HepG2 (cell line): ENCODE results near the gene MOBP. TPM values are rescaled to one million over a fixed set of nuclear protein-coding genes. Genes with fewer than 3 reads are reported as not detected.

ENCODE experiments used
- ATAC-seq: fragments of 200-7000 bp; cut with Tn5 transposase; 3 replicates; pipeline ENCODE4 v1.9.1; 2020; ENCODE audit warnings: mild to moderate bottlenecking, moderate library complexity
- BruUV-seq: library from RNA; stranded (reverse); fragments of 400-500 nt; replicated peaks from 2 replicates; lab custom pipeline; 2021; lab: Mats Ljungman, UMichigan
- CTCF ChIA-PET: fragments of 300-600 bp; formaldehyde crosslinking; extraction: SDS; loops from one replicate; lab custom pipeline; 2021; ENCODE audit warnings: low total read pairs, inconsistent platforms, low intra/inter-chr PET ratio; lab: Yijun Ruan, JAX
- POLR2A ChIA-PET: fragments of 350-600 bp; sonication (Branson Sonifier 250); formaldehyde crosslinking; loops from one replicate; lab custom pipeline; 2020; ENCODE audit warnings: antibody characterized with exemption, inconsistent platforms; lab: Yijun Ruan, JAX
- DNase-seq: peaks from one replicate; pipeline ENCODE4 v3.0.0-alpha.2; 2015; ENCODE audit warnings: low spot score
- FAIRE-seq: peaks from 3 replicates; lab custom pipeline; 2011; peaks lifted over from hg19 to GRCh38; lab: Jason Lieb, UNC
- H2AFZ ChIP-seq: one replicate; pipeline ENCODE4 v1.6.1; 2011; ENCODE audit warnings: low read length, inconsistent platforms
- H3K27ac ChIP-seq: fragments of 300-600 bp; 3 replicates; pipeline ENCODE4 v1.8.0; 2011; ENCODE audit warnings: mixed run types, mild to moderate bottlenecking, mixed read lengths, low read length, inconsistent platforms; ENCODE audit not compliant: insufficient read depth; ENCODE audit errors: extremely low read length
- H3K27me3 ChIP-seq, 2 experiments: fragments of 200-600 bp in 1 of 2; 2 replicates in 1 of 2; 3 replicates in 1 of 2; pipeline versions ENCODE4 v1.6.0 to v1.8.0; 2011; ENCODE audit warnings: low read length in 2 of 2, mild to moderate bottlenecking in 2 of 2, moderate library complexity in 2 of 2, inconsistent platforms in 1 of 2; ENCODE audit not compliant: insufficient read depth in 2 of 2, control insufficient read depth in 1 of 2
- H3K36me3 ChIP-seq, 2 experiments: fragments of 200-600 bp in 1 of 2; replicated peaks in 1 of 2; 2 replicates in 1 of 2; 3 replicates in 1 of 2; pipeline versions ENCODE4 v1.5.1 to v1.8.0; 2011; ENCODE audit warnings: low read length in 2 of 2, inconsistent platforms in 1 of 2; ENCODE audit not compliant: insufficient read depth in 2 of 2, control insufficient read depth in 1 of 2
- H3K4me1 ChIP-seq: 2 replicates; pipeline ENCODE4 v1.5.1; 2012; ENCODE audit warnings: low read length, inconsistent platforms; ENCODE audit not compliant: insufficient read depth
- H3K4me2 ChIP-seq: 2 replicates; pipeline ENCODE4 v1.6.0; 2011; ENCODE audit warnings: low read depth, low read length, inconsistent platforms
- H3K4me3 ChIP-seq, 3 experiments: fragments of 200-600 bp in 1 of 3; sonication (generic), shearing (Covaris generic) in 1 of 3; replicated peaks in 1 of 3; 2 replicates each; pipeline ENCODE4 v1.5.1; 2011 to 2016; ENCODE audit warnings: low read length in 3 of 3, inconsistent platforms in 2 of 3, low read depth in 2 of 3, mild to moderate bottlenecking in 2 of 3, control low read depth in 1 of 3, mixed read lengths in 1 of 3; ENCODE audit not compliant: insufficient read depth in 1 of 3
- H3K79me2 ChIP-seq: one replicate; pipeline ENCODE4 v1.6.1; 2011; ENCODE audit warnings: low read length, inconsistent platforms; ENCODE audit not compliant: insufficient read depth
- H3K9ac ChIP-seq: 2 replicates; pipeline ENCODE4 v1.6.0; 2011; ENCODE audit warnings: mild to moderate bottlenecking, low read depth, low read length, inconsistent platforms; ENCODE audit not compliant: insufficient read depth
- H3K9me3 ChIP-seq: 2 replicates; pipeline ENCODE4 v1.5.1; 2012; ENCODE audit warnings: mild to moderate bottlenecking, low read length
- H4K20me1 ChIP-seq: 2 replicates; pipeline ENCODE4 v1.6.0; 2011; ENCODE audit warnings: inconsistent platforms, mild to moderate bottlenecking, low read length, moderate library complexity; ENCODE audit not compliant: insufficient read depth
- CEBPB ChIP-seq: IDR thresholded peaks from 2 replicates; pipeline ENCODE4 v1.6.1; 2011; ENCODE audit warnings: low read depth, low read length, improper control_type of control experiment, borderline replicate concordance
- KDM5A ChIP-seq: fragments of 200-600 bp; sonication (generic); IDR thresholded peaks from 2 replicates; pipeline ENCODE4 v1.7.0; 2018; ENCODE audit warnings: antibody characterized with exemption, mild to moderate bottlenecking, low read length, borderline replicate concordance
- MATR3 ChIP-seq: sonication (generic); formaldehyde crosslinking; IDR thresholded peaks from 2 replicates; pipeline ENCODE4 v1.4.0; 2020; ENCODE audit warnings: missing genetic modification reagents
- NCOA1 ChIP-seq: sonication (generic); formaldehyde crosslinking; IDR thresholded peaks from 2 replicates; pipeline ENCODE4 v1.9.0; 2021; ENCODE audit warnings: missing genetic modification reagents
- RARA ChIP-seq: IDR thresholded peaks from 2 replicates; pipeline ENCODE4 v1.6.1; 2016; ENCODE audit warnings: missing genetic modification reagents, missing compliant biosample characterization
- TCF7L2 ChIP-seq: IDR thresholded peaks from 2 replicates; pipeline ENCODE4 v1.6.1; 2011; ENCODE audit warnings: mild to moderate bottlenecking, low read depth, low read length, moderate library complexity
- ZBTB46 ChIP-seq: sonication (generic); formaldehyde crosslinking; IDR thresholded peaks from 2 replicates; pipeline ENCODE4 v1.4.0; 2020; ENCODE audit warnings: mild to moderate bottlenecking, missing genetic modification reagents, borderline replicate concordance
- ZNF546 ChIP-seq: sonication (generic); formaldehyde crosslinking; conservative IDR thresholded peaks from 2 replicates; pipeline ENCODE4 v1.8.1; 2023; ENCODE audit warnings: mild to moderate bottlenecking, missing genetic modification reagents
- ZNF598 ChIP-seq: sonication (generic); formaldehyde crosslinking; IDR thresholded peaks from 2 replicates; pipeline ENCODE4 v1.5.1; 2020; ENCODE audit warnings: mild to moderate bottlenecking, missing genetic modification reagents, borderline replicate concordance
- ZNF605 ChIP-seq: sonication (generic); formaldehyde crosslinking; IDR thresholded peaks from 2 replicates; pipeline ENCODE4 v1.8.0; 2022; ENCODE audit warnings: mild to moderate bottlenecking, missing genetic modification reagents
- ZNF761 ChIP-seq: sonication (generic); formaldehyde crosslinking; conservative IDR thresholded peaks from 2 replicates; pipeline ENCODE4 v1.4.0; 2020; ENCODE audit warnings: mild to moderate bottlenecking, missing genetic modification reagents
- WGBS: methylation state at CpG from one replicate; pipeline ENCODE4 v1.1.6; 2017; ENCODE audit warnings: low lambda C conversion rate; 5-methylcytosine and 5-hydroxymethylcytosine counted together
- in situ Hi-C: cut with HindIII; loops from 2 replicates; pipeline ENCODE4 v1.10.0; 2017; ENCODE audit warnings: low pct_unique_long_range_greater_than_20kb; ENCODE audit not compliant: extremely low pct_ligation_motif_present
- intact Hi-C: fragments of 100-400 bp; cut with micrococcal nuclease; formaldehyde crosslinking; loops from one replicate; pipeline ENCODE4 v1.10.0; 2022; ENCODE audit not compliant: unreplicated experiment
- polyA plus RNA-seq, 8 experiments: library from polyadenylated mRNA; depleted of rRNA in 3 of 8; stranded (reverse) in 7 of 8; unstranded in 1 of 8; fragments of >200 nt; fragmentation: Illumina TruSeq in 4 of 8; extraction: Trizol in 4 of 8; gene quantifications; 2 replicates each; pipeline versions ENCODE4 v1.2.1 to v1.2.3, GENCODE V29; 2011 to 2016; ENCODE audit warnings: low read depth in 4 of 8, missing spikeins in 1 of 8, mixed read lengths in 1 of 8; ENCODE audit not compliant: insufficient read depth in 1 of 8
- total RNA-seq, 5 experiments: library from RNA; depleted of rRNA; stranded (reverse); fragments of >200 nt; fragmentation: Illumina TruSeq; extraction: Trizol; gene quantifications; 2 replicates each; pipeline ENCODE4 v1.2.3, GENCODE V29; 2016; ENCODE audit warnings: low read depth in 1 of 5

Gene MOBP
- total and polyA plus RNA-seq, 2 of the 13 experiments (the other 11 are each of a cell fraction or from before 2014, with no cell fraction given) = not detected

GRCh38 chr3:39497753-39498152 lies 30.3 kb downstream of the MOBP start (continued):
- TF ChIP-seq ZBTB46 (no peak), ZNF605 (CRISPR knock-in tag) (no peak), RARA (no peak), MATR3 (CRISPR knock-in tag) (no peak), TCF7L2 (no peak)

DNA sequence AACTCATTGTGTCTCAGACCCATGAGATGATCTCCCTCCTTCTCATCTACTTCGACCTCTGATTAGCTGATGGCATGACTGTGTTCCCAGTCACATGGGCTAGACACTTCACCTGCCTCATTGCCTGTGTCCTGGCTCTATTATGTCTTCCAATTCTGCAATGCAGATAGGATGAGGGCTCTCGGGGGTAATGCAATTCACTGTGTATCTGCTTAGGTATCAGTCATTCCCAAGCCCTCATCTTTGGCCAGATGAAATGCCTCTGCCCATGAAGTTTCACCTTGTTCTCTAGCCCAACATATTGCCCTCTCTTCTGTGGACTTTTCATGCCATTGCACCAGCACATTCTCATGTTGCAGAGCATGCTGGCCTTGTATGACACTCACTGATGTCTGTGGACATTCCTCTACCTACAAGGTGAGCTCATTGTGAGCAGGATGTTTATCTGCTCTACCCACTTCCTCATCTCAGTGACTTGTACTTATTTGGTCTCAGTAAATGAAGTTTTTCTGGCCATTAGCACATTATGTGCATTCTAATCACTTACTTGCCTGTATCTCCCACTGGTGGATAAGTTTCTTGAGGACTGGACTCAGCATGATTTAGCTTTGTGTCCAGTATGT lies 32.3 kb downstream of the MOBP start:
- Histone ChIP-seq H3K4me1 (peaks cover 12% of the 10 kb centered on the region; the same call in 1 of the 2 replicates), H3K9me3 (no peaks in the 10 kb centered on the region), H3K36me3 (no peaks in the 10 kb centered on the region), H2AFZ (no peak overlapping the region), H3K79me2 (no peaks in the 10 kb centered on the region), H3K9ac (no peak overlapping the region), H3K4me2 (no peak overlapping the region), H3K4me3 (no peak overlapping the region), H4K20me1 (no peaks in the 10 kb centered on the region), H3K27me3 (peaks cover 2 to 11% of the 10 kb centered on the region in 2 experiments; a peak in 3 of 5 replicates), H3K27ac (no peak overlapping the region)
- ChIA-PET CTCF (interaction anchor here (0.9 to 2.7 kb wide), 2 partner anchors 51 to 52 kb away, joined by 3 to 43 read pairs; no protein-coding TSS in a partner anchor), POLR2A (no interaction called here)
- intact Hi-C loops = no loop called here
- in situ Hi-C loops = loop anchor here (5.0 kb wide), 1 partner anchor 52 kb away; no protein-coding TSS in a partner anchor
- DNase-seq = peak; percentile 9
- BruUV-seq = no TSS peak
- no peak for FAIRE-seq
- no peak; the same call in 2 of the 3 replicates for ATAC-seq
- 0% methylated on average over 2 of the region's 2 CpGs for WGBS
- no peak for TF ChIP-seq NCOA1 (CRISPR knock-in tag)
- TF ChIP-seq ZNF761 = no peak
- TF ChIP-seq CEBPB = peak; percentile 5; the same call in 1 of the 2 replicates
- no peak for TF ChIP-seq ZNF546 (CRISPR knock-in tag)
- TF ChIP-seq ZNF598 (CRISPR knock-in tag) = no peak
- TF ChIP-seq KDM5A = no peak
